ENCODE results near the gene UGT1A7.

The UGT1A7 gene

GRCh38 chr2:233705911-233706506 is 24.3 kb downstream of the UGT1A7 start:
- TF ChIP-seq CTCF (conservative IDR thresholded peaks at IDR 0.05; ENCODE audit: low read length) = no peak
- no peak for TF ChIP-seq EZH2phosphoT487 (IDR thresholded peaks at IDR 0.05; ENCODE audit: borderline replicate concordance)
- Histone ChIP-seq H3K4me1 (ENCODE audit: insufficient read depth, low read length, poor library complexity, severe bottlenecking) (no peaks in the 10 kb centered on the region), H3F3A (ENCODE audit: low read depth) (no peaks in the 10 kb centered on the region), H3K27me3 (ENCODE audit: insufficient read depth, low read length, poor library complexity, severe bottlenecking) (no peaks in the 10 kb centered on the region), H2AFZ (ENCODE audit: low read length) (no peak overlapping the region), H4K20me1 (ENCODE audit: insufficient read depth, low read length, poor library complexity, severe bottlenecking) (no peaks in the 10 kb centered on the region), H3K4me3 (ENCODE audit: low read length, poor library complexity, severe bottlenecking) (no peak overlapping the region), H3K9me3 (ENCODE audit: insufficient read depth, low read depth, low read length) (no peaks in the 10 kb centered on the region), H3K79me2 (ENCODE audit: insufficient read depth, low read length) (no peaks in the 10 kb centered on the region), H3K4me2 (ENCODE audit: low read depth, low read length, poor library complexity, severe bottlenecking) (no peak overlapping the region), H3K9me2 (replicated peaks; ENCODE audit: low read depth, low read length) (no peaks in the 10 kb centered on the region), H3K36me3 (ENCODE audit: insufficient read depth, low read length) (no peaks in the 10 kb centered on the region), H3K9ac (ENCODE audit: low read depth, low read length, poor library complexity, severe bottlenecking) (no peak overlapping the region)

GRCh38 chr2:233706720-233707119 is 25.0 kb downstream of the UGT1A7 start:
- H3F3A ChIP-seq (ENCODE audit: low read depth) = no peaks in the 10 kb centered on the region
- H3K4me3 ChIP-seq (ENCODE audit: low read length, poor library complexity, severe bottlenecking) = no peak overlapping the region
- H3K4me1 ChIP-seq (ENCODE audit: insufficient read depth, low read length, poor library complexity, severe bottlenecking) = no peaks in the 10 kb centered on the region
- H4K20me1 ChIP-seq (ENCODE audit: insufficient read depth, low read length, poor library complexity, severe bottlenecking) = no peaks in the 10 kb centered on the region
- no peak overlapping the region for H3K9ac ChIP-seq (ENCODE audit: low read depth, low read length, poor library complexity, severe bottlenecking)
- H3K79me2 ChIP-seq (ENCODE audit: insufficient read depth, low read length) = no peaks in the 10 kb centered on the region
- H3K27me3 ChIP-seq (ENCODE audit: insufficient read depth, low read length, poor library complexity, severe bottlenecking) = no peaks in the 10 kb centered on the region
- no peak overlapping the region for H3K4me2 ChIP-seq (ENCODE audit: low read depth, low read length, poor library complexity, severe bottlenecking)
- no peaks in the 10 kb centered on the region for H3K9me2 ChIP-seq (replicated peaks; ENCODE audit: low read depth, low read length)
- no peaks in the 10 kb centered on the region for H3K36me3 ChIP-seq (ENCODE audit: insufficient read depth, low read length)
- no peaks in the 10 kb centered on the region for H3K9me3 ChIP-seq (ENCODE audit: insufficient read depth, low read depth, low read length)
- TF ChIP-seq CTCF (conservative IDR thresholded peaks at IDR 0.05; ENCODE audit: low read length) (no peak), EZH2phosphoT487 (IDR thresholded peaks at IDR 0.05; ENCODE audit: borderline replicate concordance) (no peak)
- H2AFZ ChIP-seq (ENCODE audit: low read length) = no peak overlapping the region

- H3K4me2 ChIP-seq (ENCODE audit: low read depth, low read length, poor library complexity, severe bottlenecking) = no peak overlapping the region
- no peaks in the 10 kb centered on the region for H3K4me1 ChIP-seq (ENCODE audit: insufficient read depth, low read length, poor library complexity, severe bottlenecking)
- H3K27me3 ChIP-seq (ENCODE audit: insufficient read depth, low read length, poor library complexity, severe bottlenecking) = no peaks in the 10 kb centered on the region
- H3K9me3 ChIP-seq (ENCODE audit: insufficient read depth, low read depth, low read length) = no peaks in the 10 kb centered on the region
- no peak overlapping the region for H2AFZ ChIP-seq (ENCODE audit: low read length)
- no peak overlapping the region for H3K9ac ChIP-seq (ENCODE audit: low read depth, low read length, poor library complexity, severe bottlenecking)
- H3K9me2 ChIP-seq (replicated peaks; ENCODE audit: low read depth, low read length) = no peaks in the 10 kb centered on the region
- no peaks in the 10 kb centered on the region for H3K36me3 ChIP-seq (ENCODE audit: insufficient read depth, low read length)
- no peak for TF ChIP-seq CTCF (conservative IDR thresholded peaks at IDR 0.05; ENCODE audit: low read length)
- no peak for TF ChIP-seq EZH2phosphoT487 (IDR thresholded peaks at IDR 0.05; ENCODE audit: borderline replicate concordance)
- H3F3A ChIP-seq (ENCODE audit: low read depth) = no peaks in the 10 kb centered on the region
- H4K20me1 ChIP-seq (ENCODE audit: insufficient read depth, low read length, poor library complexity, severe bottlenecking) = no peaks in the 10 kb centered on the region
- H3K79me2 ChIP-seq (ENCODE audit: insufficient read depth, low read length) = no peaks in the 10 kb centered on the region
- H3K4me3 ChIP-seq (ENCODE audit: low read length, poor library complexity, severe bottlenecking) = no peak overlapping the region
Observed at GRCh38 chr2:233707940-233708644, 26.4 kb downstream of the UGT1A7 start.

Measured in Loucy (cell line).